Osteocyte (in vitro differentiated cells): ENCODE results near the gene CCNK. TPM values are rescaled to one million over a fixed set of nuclear protein-coding genes. Genes with fewer than 3 reads are reported as not detected.

ENCODE experiments used
- DNase-seq: peaks from one replicate; pipeline ENCODE4 v3.0.0; 2021; ENCODE audit warnings: mixed read lengths; ENCODE audit not compliant: unreplicated experiment; ENCODE audit errors: extremely low spot score
- H3K27ac Mint-ChIP-seq: one replicate; pipeline ENCODE4 v1.8.0; 2021; ENCODE audit warnings: mild to moderate bottlenecking, mixed read lengths; ENCODE audit not compliant: unreplicated experiment
- H3K27me3 Mint-ChIP-seq: one replicate; pipeline ENCODE4 v1.8.0; 2021; ENCODE audit warnings: mixed read lengths; ENCODE audit not compliant: unreplicated experiment
- H3K36me3 Mint-ChIP-seq: one replicate; pipeline ENCODE4 v1.8.0; 2021; ENCODE audit warnings: mixed read lengths; ENCODE audit not compliant: unreplicated experiment
- H3K4me1 Mint-ChIP-seq: one replicate; pipeline ENCODE4 v1.8.0; 2021; ENCODE audit warnings: mixed read lengths; ENCODE audit not compliant: unreplicated experiment
- H3K4me3 Mint-ChIP-seq: one replicate; pipeline ENCODE4 v1.8.0; 2021; ENCODE audit warnings: mild to moderate bottlenecking, moderate library complexity, mixed read lengths; ENCODE audit not compliant: unreplicated experiment
- H3K9me3 Mint-ChIP-seq: one replicate; pipeline ENCODE4 v1.8.0; 2021; ENCODE audit warnings: mixed read lengths; ENCODE audit not compliant: unreplicated experiment
- total RNA-seq: library from RNA; stranded (reverse); gene quantifications from 2 replicates; pipeline ENCODE4 v1.2.1, GENCODE V29; 2021
- TF ChIP-seq, protein P1 (sequence below): fragments of 200-600 bp; sonication (generic); IDR thresholded peaks from 2 replicates; pipeline ENCODE4 v1.5.0; 2021; ENCODE audit warnings: antibody characterized with exemption, mild to moderate bottlenecking, moderate library complexity

Gene CCNK
- total RNA-seq, 1 donor from 2014 or later = 57.4 TPM

DNA sequence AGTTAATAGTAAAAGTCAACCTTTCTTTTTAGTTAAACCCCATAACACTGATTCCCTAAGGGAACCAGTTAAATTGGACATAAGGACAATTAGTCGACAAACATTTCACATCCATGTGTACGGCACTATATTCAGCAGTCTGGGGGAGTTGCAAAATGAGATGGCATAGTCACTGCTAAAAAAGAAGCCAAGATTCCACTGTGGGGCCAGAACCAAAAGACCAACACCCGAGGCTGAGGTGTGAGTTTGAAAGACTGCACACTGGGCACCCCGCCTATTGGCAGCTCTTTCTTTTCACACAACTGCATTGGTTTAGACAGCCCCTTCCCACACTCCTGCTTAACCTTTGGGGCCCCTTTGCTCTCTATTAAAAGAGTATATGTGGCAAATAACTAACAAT lies 17.2 kb upstream of the CCNK start:
- no peak for DNase-seq
- H3K4me3 Mint-ChIP-seq = no peak overlapping the region
- H3K27me3 Mint-ChIP-seq = no peaks in the 10 kb centered on the region
- TF ChIP-seq, protein P1, sequence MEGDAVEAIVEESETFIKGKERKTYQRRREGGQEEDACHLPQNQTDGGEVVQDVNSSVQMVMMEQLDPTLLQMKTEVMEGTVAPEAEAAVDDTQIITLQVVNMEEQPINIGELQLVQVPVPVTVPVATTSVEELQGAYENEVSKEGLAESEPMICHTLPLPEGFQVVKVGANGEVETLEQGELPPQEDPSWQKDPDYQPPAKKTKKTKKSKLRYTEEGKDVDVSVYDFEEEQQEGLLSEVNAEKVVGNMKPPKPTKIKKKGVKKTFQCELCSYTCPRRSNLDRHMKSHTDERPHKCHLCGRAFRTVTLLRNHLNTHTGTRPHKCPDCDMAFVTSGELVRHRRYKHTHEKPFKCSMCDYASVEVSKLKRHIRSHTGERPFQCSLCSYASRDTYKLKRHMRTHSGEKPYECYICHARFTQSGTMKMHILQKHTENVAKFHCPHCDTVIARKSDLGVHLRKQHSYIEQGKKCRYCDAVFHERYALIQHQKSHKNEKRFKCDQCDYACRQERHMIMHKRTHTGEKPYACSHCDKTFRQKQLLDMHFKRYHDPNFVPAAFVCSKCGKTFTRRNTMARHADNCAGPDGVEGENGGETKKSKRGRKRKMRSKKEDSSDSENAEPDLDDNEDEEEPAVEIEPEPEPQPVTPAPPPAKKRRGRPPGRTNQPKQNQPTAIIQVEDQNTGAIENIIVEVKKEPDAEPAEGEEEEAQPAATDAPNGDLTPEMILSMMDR = no peak
- no peak overlapping the region for H3K27ac Mint-ChIP-seq
- peaks cover 23% of the 10 kb centered on the region for H3K36me3 Mint-ChIP-seq
- H3K9me3 Mint-ChIP-seq = no peaks in the 10 kb centered on the region
- H3K4me1 Mint-ChIP-seq = peaks cover 20% of the 10 kb centered on the region

DNA sequence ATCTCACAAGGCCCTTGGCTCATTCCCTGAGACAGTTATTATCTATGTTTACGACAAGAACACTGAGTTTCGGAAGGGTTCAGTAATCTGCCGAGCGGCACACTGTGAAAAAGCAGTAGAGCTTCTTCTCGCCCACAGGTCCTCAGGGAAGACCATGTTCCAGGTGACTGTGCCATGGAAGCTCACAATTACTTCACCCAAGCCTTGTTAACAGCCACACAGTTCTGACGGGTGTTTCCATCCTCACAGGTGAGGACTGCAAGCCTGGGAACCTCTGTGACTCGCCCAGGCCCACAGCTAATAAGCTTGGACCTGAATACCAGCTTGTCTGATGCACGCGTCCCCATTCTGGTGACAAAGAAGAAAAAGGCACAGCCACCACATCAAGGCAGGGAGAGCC lies 15.9 kb upstream of the CCNK start:
- H3K27me3 Mint-ChIP-seq = no peaks in the 10 kb centered on the region
- H3K27ac Mint-ChIP-seq = no peak overlapping the region
- peaks cover 16% of the 10 kb centered on the region for H3K36me3 Mint-ChIP-seq
- no peaks in the 10 kb centered on the region for H3K9me3 Mint-ChIP-seq
- no peak for DNase-seq
- peaks cover 30% of the 10 kb centered on the region for H3K4me1 Mint-ChIP-seq
- TF ChIP-seq, protein P1 = no peak
- H3K4me3 Mint-ChIP-seq = no peak overlapping the region

DNA sequence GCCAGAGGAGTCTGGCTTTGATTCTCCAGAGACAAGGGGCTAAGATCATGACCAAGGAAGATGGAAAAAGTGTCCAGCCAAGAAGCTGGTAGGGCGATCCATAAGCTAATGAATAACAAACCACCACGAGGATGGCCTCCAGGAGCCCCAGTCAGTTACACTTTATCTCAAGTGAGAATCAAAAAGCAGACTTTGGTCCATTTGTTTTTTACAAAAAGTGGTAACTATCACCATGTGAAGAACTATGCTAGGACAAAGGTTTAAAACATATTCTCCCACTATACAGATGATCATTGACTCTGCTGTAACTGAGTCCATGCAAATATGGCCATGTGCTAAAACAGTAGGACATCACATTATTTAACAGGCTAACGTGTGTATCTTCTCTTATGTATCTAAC lies 14.5 kb upstream of the CCNK start:
- peaks cover 9% of the 10 kb centered on the region for H3K36me3 Mint-ChIP-seq
- TF ChIP-seq, protein P1 = no peak
- H3K27ac Mint-ChIP-seq = no peak overlapping the region
- no peak for DNase-seq
- no peak overlapping the region for H3K4me3 Mint-ChIP-seq
- peaks cover 37% of the 10 kb centered on the region for H3K4me1 Mint-ChIP-seq
- no peaks in the 10 kb centered on the region for H3K9me3 Mint-ChIP-seq
- H3K27me3 Mint-ChIP-seq = no peaks in the 10 kb centered on the region

DNA sequence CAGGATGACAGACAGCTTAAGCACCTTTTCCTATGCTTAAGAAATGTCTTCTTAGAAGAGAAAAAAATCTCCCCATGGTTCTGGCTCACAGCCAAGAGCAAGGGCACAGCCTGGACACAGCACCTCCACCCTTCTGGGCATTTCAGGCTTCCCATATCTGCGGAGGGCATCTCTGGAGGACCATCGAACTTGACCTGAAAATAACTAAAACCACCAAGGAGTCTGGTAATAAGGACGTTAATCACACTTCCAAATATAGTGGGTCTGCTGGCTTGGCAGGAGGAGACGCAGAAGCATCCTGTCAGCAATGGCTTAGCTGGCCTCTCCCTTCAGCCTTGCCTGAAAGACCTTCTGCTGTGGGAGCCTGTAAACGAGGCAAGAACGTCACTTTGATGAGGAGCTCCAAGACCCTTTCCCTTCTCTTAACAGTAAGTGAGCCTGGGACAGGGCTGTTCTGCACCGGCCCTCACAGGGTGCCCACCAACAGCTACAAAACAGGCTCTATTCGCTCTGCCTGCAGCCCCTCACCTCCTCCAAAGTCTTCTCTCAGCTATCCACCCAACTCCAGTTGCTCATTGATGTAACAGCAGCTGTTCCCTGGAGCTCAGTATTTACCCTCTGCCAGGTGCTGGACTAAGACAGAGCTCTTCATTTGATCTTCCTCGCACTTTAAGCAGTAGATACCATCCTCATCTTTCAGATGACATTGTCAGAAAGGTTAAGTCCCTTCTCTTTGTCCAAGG lies 13.7 kb upstream of the CCNK start:
- Mint-ChIP-seq H3K4me1 (peaks cover 37% of the 10 kb centered on the region), H3K36me3 (peaks cover 5% of the 10 kb centered on the region), H3K9me3 (no peaks in the 10 kb centered on the region), H3K4me3 (no peak overlapping the region), H3K27ac (no peak overlapping the region), H3K27me3 (no peaks in the 10 kb centered on the region)
- TF ChIP-seq, protein P1 = no peak
- no peak for DNase-seq

DNA sequence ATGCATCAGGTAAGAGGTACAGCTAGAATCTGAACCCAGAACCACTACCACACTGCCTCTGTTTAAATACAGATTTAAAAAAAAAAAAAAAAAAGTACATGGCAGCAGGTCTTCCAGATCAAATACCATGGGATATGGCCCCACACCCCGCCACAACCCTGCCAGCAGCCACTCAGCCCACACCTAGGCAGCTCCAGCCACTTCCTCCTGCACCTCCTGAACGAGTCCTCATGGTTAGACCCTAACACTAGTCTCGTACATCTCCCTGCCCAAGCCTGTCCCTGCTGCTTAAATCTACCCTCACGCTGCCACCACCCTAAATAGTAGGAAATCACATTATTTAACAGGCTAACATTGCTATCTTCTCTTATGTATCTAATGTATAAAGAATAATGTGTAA lies 13.1 kb upstream of the CCNK start:
- Mint-ChIP-seq H3K27me3 (no peaks in the 10 kb centered on the region), H3K9me3 (no peaks in the 10 kb centered on the region), H3K4me3 (no peak overlapping the region), H3K27ac (no peak overlapping the region), H3K36me3 (peaks cover 5% of the 10 kb centered on the region), H3K4me1 (peaks cover 42% of the 10 kb centered on the region)
- TF ChIP-seq, protein P1 = no peak
- DNase-seq = no peak
